NCI-H524 (cell line): Measurements from ENCODE around the gene C4BPA.

Experiments
- DNase-seq, 2 experiments: peaks; one replicate each; lab custom pipeline; 2025; lab: John Stamatoyannopoulos, UW

Gene C4BPA

DNA sequence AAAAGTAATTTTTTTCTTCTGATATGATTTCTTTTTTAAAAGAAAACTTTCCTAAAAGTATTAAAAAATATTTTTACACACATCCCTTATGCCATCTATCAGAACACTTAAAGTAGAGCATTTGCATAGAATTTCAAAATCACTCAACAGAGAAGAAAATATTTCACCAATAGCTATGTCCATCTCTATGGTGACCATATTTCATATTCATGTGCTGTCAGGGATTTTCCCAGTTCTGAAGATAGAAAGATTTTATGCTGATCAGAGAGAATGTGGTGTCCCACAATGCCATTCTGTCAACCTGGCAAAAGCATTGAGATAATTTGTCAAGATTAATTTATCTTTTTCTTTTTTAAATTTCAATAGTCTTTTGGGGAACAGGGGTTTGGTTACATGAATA, 87.0 kb downstream of the C4BPA start:
- DNase-seq: no peak

DNA sequence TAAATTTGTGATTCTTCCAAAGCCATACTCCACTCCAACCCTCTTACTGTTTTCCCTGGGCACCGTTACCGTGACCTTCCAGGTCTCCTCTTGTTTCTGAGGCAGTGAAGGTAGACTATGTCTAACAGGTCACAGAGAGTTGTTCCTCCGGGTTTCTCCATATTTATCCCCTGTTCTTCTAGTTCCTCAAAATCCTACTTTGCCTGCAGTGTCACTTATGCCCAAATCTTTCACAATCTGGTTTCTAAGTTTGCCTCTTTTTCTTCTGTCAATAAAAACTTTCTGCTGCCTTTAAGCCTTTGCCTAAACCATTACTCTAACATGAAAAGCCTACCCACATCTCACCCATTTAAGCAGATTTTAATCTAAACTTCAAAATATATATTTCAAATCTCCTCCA, 87.7 kb downstream of the C4BPA start:
- no peak for DNase-seq

DNA sequence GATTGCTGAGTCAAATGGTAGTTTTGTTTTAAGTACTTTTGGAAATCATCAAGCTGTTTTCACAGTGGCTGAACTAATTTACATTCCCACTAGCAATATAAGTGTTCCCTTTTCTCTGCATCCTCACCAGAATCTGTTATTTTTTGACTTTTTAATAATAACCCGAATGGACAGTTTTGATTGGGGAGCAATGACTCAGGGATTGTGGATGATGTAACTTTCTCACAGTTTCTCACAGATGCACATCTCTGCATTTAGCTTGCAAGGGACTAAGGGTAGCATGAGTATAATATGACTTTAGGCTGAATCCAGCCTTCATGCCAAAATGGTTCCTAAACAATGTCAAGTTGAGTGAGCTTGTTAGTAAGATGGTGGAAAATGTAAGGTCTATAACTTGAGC, 90.2 kb downstream of the C4BPA start:
- no peak for DNase-seq
